ENCODE measurements around the gene ASB10. TPM values are rescaled to one million over a fixed set of nuclear protein-coding genes. Genes with fewer than 3 reads are reported as not detected.

The ASB10 gene
- total RNA-seq, 6 experiments from 2014 or later, result not detected

GRCh38 chr7:151141311-151141854 lies 45.7 kb downstream of the ASB10 start:
- TF ChIP-seq CTCF (IDR thresholded peaks at IDR 0.05) (no peak), POLR2A (IDR thresholded peaks at IDR 0.05) (no peak)
- H3K36me3 ChIP-seq, result peaks cover 0 to 15% (median 0%) of the 10 kb centered on the region in 4 donors
- H3K4me3 ChIP-seq, result no peak overlapping the region
- 92% methylated on average over 4 of the region's 9 CpGs for WGBS (ENCODE audit: insufficient coverage, low coverage, low lambda C conversion rate, missing lambda C conversion rate)
- no peaks in the 10 kb centered on the region for H3K27me3 ChIP-seq
- H3K9me3 ChIP-seq, result no peaks in the 10 kb centered on the region
- ATAC-seq (no peak), DNase-seq (peak in 2 of 3 donors; percentile 24 to 40)
- no peaks in the 10 kb centered on the region for H3K4me1 ChIP-seq
- H3K27ac ChIP-seq, result no peak overlapping the region
- intact Hi-C loops (cut with DNase I), result no loop called here

GRCh38 chr7:151140826-151141225 lies 46.2 kb downstream of the ASB10 start:
- Histone ChIP-seq H3K36me3 (peaks cover 0 to 20% (median 0%) of the 10 kb centered on the region in 4 donors), H3K4me3 (no peak overlapping the region), H3K27me3 (no peaks in the 10 kb centered on the region), H3K4me1 (no peaks in the 10 kb centered on the region), H3K27ac (no peak overlapping the region), H3K9me3 (no peaks in the 10 kb centered on the region)
- DNase-seq (peak in 2 of 3 donors; percentile 22 to 28), ATAC-seq (no peak)
- WGBS (ENCODE audit: insufficient coverage, low coverage, low lambda C conversion rate, missing lambda C conversion rate), result 92% methylated on average over 5 of the region's 7 CpGs
- intact Hi-C loops (cut with DNase I), result no loop called here
- TF ChIP-seq CTCF (IDR thresholded peaks at IDR 0.05), result no peak
- no peak for TF ChIP-seq POLR2A (IDR thresholded peaks at IDR 0.05)

- DNase-seq, result peak in 2 of 3 donors; percentile 28 to 33
- Histone ChIP-seq H3K36me3 (peaks cover 0 to 28% (median 3%) of the 10 kb centered on the region in 4 donors), H3K27ac (no peak overlapping the region), H3K27me3 (no peaks in the 10 kb centered on the region), H3K4me3 (no peak overlapping the region), H3K4me1 (no peaks in the 10 kb centered on the region), H3K9me3 (no peaks in the 10 kb centered on the region)
- intact Hi-C loops (cut with DNase I), result no loop called here
- ATAC-seq, result no peak
- TF ChIP-seq CTCF (IDR thresholded peaks at IDR 0.05) (no peak), POLR2A (IDR thresholded peaks at IDR 0.05) (no peak)
- WGBS (ENCODE audit: insufficient coverage, low coverage, low lambda C conversion rate, missing lambda C conversion rate), result 94% methylated on average over 7 of the region's 9 CpGs
Observed at GRCh38 chr7:151139791-151140190, 47.3 kb downstream of the ASB10 start.

GRCh38 chr7:151139071-151139790 lies 47.8 kb downstream of the ASB10 start:
- H3K27me3 ChIP-seq, result no peaks in the 10 kb centered on the region
- H3K27ac ChIP-seq, result no peak overlapping the region
- H3K9me3 ChIP-seq, result no peaks in the 10 kb centered on the region
- peak in 2 of 3 donors; percentile 34 to 37 for DNase-seq
- 97% methylated on average over 12 of the region's 18 CpGs for WGBS (ENCODE audit: insufficient coverage, low coverage, low lambda C conversion rate, missing lambda C conversion rate)
- intact Hi-C loops (cut with DNase I), result no loop called here
- H3K36me3 ChIP-seq, result peaks cover 0 to 31% (median 5%) of the 10 kb centered on the region in 4 donors
- H3K4me3 ChIP-seq, result no peak overlapping the region
- no peaks in the 10 kb centered on the region for H3K4me1 ChIP-seq
- no peak for ATAC-seq
- no peak for TF ChIP-seq POLR2A (IDR thresholded peaks at IDR 0.05)
- no peak for TF ChIP-seq CTCF (IDR thresholded peaks at IDR 0.05)
